Left lung (tissue), 10 donors: ENCODE measurements around the gene FFAR1. TPM values are rescaled to one million over a fixed set of nuclear protein-coding genes. Genes with fewer than 3 reads are reported as not detected.

Source experiments
- ATAC-seq: fragments of 200-7000 bp; cut with Tn5 transposase; one replicate; pipeline ENCODE4 v1.9.1; 2020; ENCODE audit warnings: moderate library complexity
- DNase-seq, 4 donors: peaks; one replicate each; pipeline ENCODE4 v3.0.0-alpha.2; 2013 to 2020
- H3K27ac ChIP-seq, 2 donors: fragments of 200-600 bp; sonication (generic) in 1 of 2; one replicate each; pipeline versions ENCODE4 v1.5.0 to v1.8.0; 2020 to 2021
- H3K27me3 ChIP-seq, 2 donors: fragments of 200-600 bp; sonication (generic) in 1 of 2; one replicate each; pipeline versions ENCODE4 v1.5.0 to v1.8.0; 2020 to 2021
- H3K36me3 ChIP-seq, 2 donors: fragments of 200-600 bp; sonication (generic) in 1 of 2; one replicate each; pipeline versions ENCODE4 v1.5.0 to v1.8.0; 2020 to 2021
- H3K4me1 ChIP-seq, 2 donors: fragments of 200-600 bp; one replicate each; pipeline ENCODE4 v1.8.0; 2021
- H3K4me3 ChIP-seq, 2 donors: fragments of 200-600 bp; sonication (generic) in 1 of 2; one replicate each; pipeline versions ENCODE4 v1.5.0 to v1.8.0; 2020 to 2021; ENCODE audit warnings: mild to moderate bottlenecking in 1 of 2
- H3K9me3 ChIP-seq, 2 donors: fragments of 200-600 bp; sonication (generic) in 1 of 2; one replicate each; pipeline versions ENCODE4 v1.5.0 to v1.8.0; 2020 to 2021
- CTCF ChIP-seq, 2 donors: fragments of 200-600 bp; sonication (generic) in 1 of 2; IDR thresholded peaks; one replicate each; pipeline versions ENCODE4 v1.5.0 to v1.8.0; 2021; ENCODE audit warnings: antibody characterized with exemption in 2 of 2
- intact Hi-C, 2 donors: fragments of 100-400 bp; cut with DNase I; formaldehyde crosslinking; loops; one replicate each; pipeline versions ENCODE4 v1.11.2 to v1.14.2; 2022
- polyA plus RNA-seq, 6 donors: library from polyadenylated mRNA; unstranded; fragments of 120-200 nt; gene quantifications; one replicate each; pipeline ENCODE4 v1.2.1, GENCODE V29; 2013; ENCODE audit not compliant: insufficient read length in 6 of 6
- total RNA-seq, 2 donors: library from RNA; stranded (reverse); fragmentation: NEBNext Ultra II Directional; extraction: Animal tissue kit (Norgen Biotek cat#: 25700); gene quantifications; one replicate each; pipeline ENCODE4 v1.2.1, GENCODE V29; 2021
- donor health status: DM: no; HTN: yes; CAD: no.
- donor health status: DM: no; HTN: no; CAD: no.

FFAR1 gene
- total and polyA plus RNA-seq, 8 donors: 0.06 to 0.74 (median 0.28) TPM; not detected in 2

- Histone ChIP-seq H3K4me1 (peaks cover 0 to 36% of the 10 kb centered on the region in 2 donors), H3K36me3 (no peaks in the 10 kb centered on the region), H3K4me3 (no peak overlapping the region), H3K27me3 (peaks cover 0 to 9% of the 10 kb centered on the region in 2 donors), H3K27ac (no peak overlapping the region), H3K9me3 (no peaks in the 10 kb centered on the region)
- DNase-seq (peak in 1 of 4 donors; percentile 55), ATAC-seq (no peak)
- intact Hi-C loops: no loop called here
- TF ChIP-seq CTCF (IDR thresholded peaks at IDR 0.05): no peak
These were observed 32.7 kb upstream of the FFAR1 start for GRCh38 chr19:35314858-35315470.

GRCh38 chr19:35315883-35316282, 31.8 kb upstream of the FFAR1 start:
- Histone ChIP-seq H3K27me3 (peaks cover 0 to 9% of the 10 kb centered on the region in 2 donors), H3K9me3 (no peaks in the 10 kb centered on the region), H3K36me3 (no peaks in the 10 kb centered on the region), H3K4me3 (no peak overlapping the region), H3K27ac (no peak overlapping the region), H3K4me1 (peaks cover 0 to 46% of the 10 kb centered on the region in 2 donors)
- TF ChIP-seq CTCF (IDR thresholded peaks at IDR 0.05): no peak
- DNase-seq (peak in 1 of 4 donors; percentile 13), ATAC-seq (no peak)
- intact Hi-C loops: no loop called here

GRCh38 chr19:35316560-35316959, 31.1 kb upstream of the FFAR1 start:
- ATAC-seq (no peak), DNase-seq (peak in 1 of 4 donors; percentile 33)
- no peaks in the 10 kb centered on the region for H3K36me3 ChIP-seq
- no peak overlapping the region for H3K4me3 ChIP-seq
- intact Hi-C loops: no loop called here
- H3K4me1 ChIP-seq: peaks cover 0 to 51% of the 10 kb centered on the region in 2 donors
- H3K9me3 ChIP-seq: no peaks in the 10 kb centered on the region
- no peak overlapping the region for H3K27ac ChIP-seq
- no peak for TF ChIP-seq CTCF (IDR thresholded peaks at IDR 0.05)
- peaks cover 0 to 9% of the 10 kb centered on the region in 2 donors for H3K27me3 ChIP-seq

GRCh38 chr19:35317464-35318043, 30.1 kb upstream of the FFAR1 start:
- H3K9me3 ChIP-seq: peaks cover 0 to 6% of the 10 kb centered on the region in 2 donors
- H3K4me3 ChIP-seq: no peak overlapping the region
- peak; percentile 40 for ATAC-seq
- DNase-seq: peak in 2 of 4 donors; percentile 45 to 67
- peaks cover 0 to 51% of the 10 kb centered on the region in 2 donors for H3K4me1 ChIP-seq
- peak overlapping the region; percentile 39 to 83 for H3K27ac ChIP-seq
- no peaks in the 10 kb centered on the region for H3K36me3 ChIP-seq
- H3K27me3 ChIP-seq: peaks cover 0 to 9% of the 10 kb centered on the region in 2 donors
- intact Hi-C loops: no loop called here
- no peak for TF ChIP-seq CTCF (IDR thresholded peaks at IDR 0.05)

GRCh38 chr19:35318679-35319448, 28.8 kb upstream of the FFAR1 start:
- Histone ChIP-seq H3K27ac (peak overlapping the region; percentile 44 to 83), H3K4me3 (no peak overlapping the region), H3K27me3 (peaks cover 0 to 3% of the 10 kb centered on the region in 2 donors), H3K4me1 (peaks cover 0 to 54% of the 10 kb centered on the region in 2 donors), H3K9me3 (peaks cover 0 to 6% of the 10 kb centered on the region in 2 donors), H3K36me3 (no peaks in the 10 kb centered on the region)
- peak; percentile 77 for ATAC-seq
- TF ChIP-seq CTCF (IDR thresholded peaks at IDR 0.05): no peak
- intact Hi-C loops: no loop called here
- DNase-seq: peak in 2 of 4 donors; percentile 88
